ENCODE data around the gene ZNF384. TPM values are rescaled to one million over a fixed set of nuclear protein-coding genes. Genes with fewer than 3 reads are reported as not detected.

Gene ZNF384
- total and polyA plus RNA-seq, 10 of the 15 experiments (the other 5 are each of a cell fraction or from before 2014, with no cell fraction given) = 0.46 to 81.5 (median 30.5) TPM

DNA sequence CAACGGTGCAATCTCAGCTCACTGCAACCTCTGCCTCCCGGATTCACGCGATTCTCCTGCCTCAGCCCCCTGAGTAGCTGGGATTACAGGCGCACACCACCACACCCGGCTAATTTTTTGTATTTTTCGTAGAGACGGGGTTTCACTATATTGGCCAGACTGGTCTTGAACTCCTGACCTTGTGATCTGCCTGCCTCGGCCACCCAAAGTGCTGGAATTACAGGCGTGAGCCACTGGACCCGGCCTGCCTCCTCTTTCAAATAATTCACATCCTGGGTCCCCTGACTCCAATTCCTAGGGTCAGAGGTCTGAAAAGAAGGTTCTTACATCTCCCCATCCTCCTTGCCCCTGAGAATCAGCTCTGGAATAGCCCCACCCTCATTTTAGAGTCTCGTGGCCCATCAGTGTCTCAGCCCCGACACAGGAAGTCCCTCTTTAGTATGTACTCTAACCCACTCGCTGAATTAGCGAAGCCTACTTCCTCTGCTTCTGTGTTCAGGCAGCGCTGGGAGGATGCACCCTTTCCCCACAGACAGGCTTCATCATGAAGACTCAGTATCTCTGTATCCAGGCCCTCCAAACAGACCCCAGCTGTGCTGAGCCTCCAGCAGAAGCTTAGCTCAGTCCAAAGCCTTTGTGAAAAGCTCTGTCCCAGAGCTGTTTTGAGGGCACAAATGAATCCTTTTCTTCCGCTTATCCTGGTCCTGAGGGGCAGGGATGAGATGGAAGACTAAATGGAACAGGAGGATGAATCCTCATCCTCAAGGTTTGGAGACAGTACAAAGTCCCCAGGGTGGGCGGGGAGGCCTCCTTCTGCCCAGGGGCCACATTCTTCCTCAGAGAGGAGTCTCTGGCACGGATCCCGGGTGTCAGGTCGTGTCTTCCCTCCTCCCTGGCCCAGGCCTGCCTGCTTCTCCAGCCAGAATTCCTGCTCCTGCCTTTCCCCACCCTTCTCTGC lies 56.9 kb downstream of the ZNF384 start:
- Histone ChIP-seq H2AFZ (ENCODE audit: control insufficient read depth, low read depth, low read length) (peak overlapping the region; percentile 75), H3K9me3 (replicated peaks; ENCODE audit: control insufficient read depth, insufficient read depth, low read length) (no peaks in the 10 kb centered on the region), H3K79me2 (ENCODE audit: control insufficient read depth, insufficient read depth, low read length) (peaks cover 14% of the 10 kb centered on the region), H4K20me1 (ENCODE audit: control insufficient read depth, insufficient read depth) (no peaks in the 10 kb centered on the region), H3K4me3 (peak overlapping the region; percentile 57), H3K4me2 (ENCODE audit: control insufficient read depth, insufficient read depth) (peak overlapping the region; percentile 98), H3K27me3 (replicated peaks in 1 of 2; ENCODE audit: control insufficient read depth in 2 of 2, insufficient read depth in 2 of 2, low read length in 1 of 2) (no peaks in the 10 kb centered on the region), H3K4me1 (ENCODE audit: control insufficient read depth, insufficient read depth, low read length) (peaks cover 52% of the 10 kb centered on the region), H3K9ac (ENCODE audit: control insufficient read depth, insufficient read depth, low read length) (peak overlapping the region; percentile 81), H3K27ac (ENCODE audit: control insufficient read depth, insufficient read depth) (peak overlapping the region; percentile 90), H3K36me3 (ENCODE audit: control insufficient read depth in 2 of 2, insufficient read depth in 2 of 2, low read length in 1 of 2) (no peaks in the 10 kb centered on the region)
- in situ Hi-C loops (cut with MboI) = no loop called here
- ChIA-PET POLR2A (interaction anchor here (0.6 to 4.9 kb wide), 20 partner anchors 7 to 259 kb away, joined by 3 to 47 read pairs (median 3); partner anchors contain the start of genes ACRBP, COPS7A, MLF2 and NOP2), RAD21 (ENCODE audit: unreplicated experiment) (interaction anchor here (0.8 to 3.4 kb wide), 12 partner anchors 9 to 309 kb away, joined by 3 to 24 read pairs (median 4); partner anchors contain the start of gene MLF2), CTCF (interaction anchor here (1.2 to 4.4 kb wide), 14 partner anchors 11 to 167 kb away, joined by 3 to 22 read pairs (median 4); partner anchors contain the start of genes ACRBP, COPS7A and MLF2), SMC1A (ENCODE audit: uncharacterized antibody, unreplicated experiment) (interaction anchor here (0.9 to 4.5 kb wide), 12 partner anchors 9 to 121 kb away, joined by 3 to 23 read pairs (median 4); partner anchors contain the start of genes ACRBP, CHD4, MLF2 and ZNF384)
- FAIRE-seq (peak; percentile 89), DNase-seq (ENCODE audit: low read depth, low spot score) (peak; percentile 81), ATAC-seq (peak; percentile 78)
- 13% methylated on average over 18 of the region's 21 CpGs for WGBS (ENCODE audit: insufficient coverage, insufficient replicate concordance, low lambda C conversion rate, missing lambda C conversion rate)
- TSS peak; percentile 95 for BruUV-seq (replicated peaks)
- intact Hi-C loops (cut with micrococcal nuclease; ENCODE audit: unreplicated experiment) = loop anchor here (1.0 kb wide), 1 partner anchor 31 kb away; the partner anchor contains the start of gene ING4
- TF ChIP-seq, protein P1, sequence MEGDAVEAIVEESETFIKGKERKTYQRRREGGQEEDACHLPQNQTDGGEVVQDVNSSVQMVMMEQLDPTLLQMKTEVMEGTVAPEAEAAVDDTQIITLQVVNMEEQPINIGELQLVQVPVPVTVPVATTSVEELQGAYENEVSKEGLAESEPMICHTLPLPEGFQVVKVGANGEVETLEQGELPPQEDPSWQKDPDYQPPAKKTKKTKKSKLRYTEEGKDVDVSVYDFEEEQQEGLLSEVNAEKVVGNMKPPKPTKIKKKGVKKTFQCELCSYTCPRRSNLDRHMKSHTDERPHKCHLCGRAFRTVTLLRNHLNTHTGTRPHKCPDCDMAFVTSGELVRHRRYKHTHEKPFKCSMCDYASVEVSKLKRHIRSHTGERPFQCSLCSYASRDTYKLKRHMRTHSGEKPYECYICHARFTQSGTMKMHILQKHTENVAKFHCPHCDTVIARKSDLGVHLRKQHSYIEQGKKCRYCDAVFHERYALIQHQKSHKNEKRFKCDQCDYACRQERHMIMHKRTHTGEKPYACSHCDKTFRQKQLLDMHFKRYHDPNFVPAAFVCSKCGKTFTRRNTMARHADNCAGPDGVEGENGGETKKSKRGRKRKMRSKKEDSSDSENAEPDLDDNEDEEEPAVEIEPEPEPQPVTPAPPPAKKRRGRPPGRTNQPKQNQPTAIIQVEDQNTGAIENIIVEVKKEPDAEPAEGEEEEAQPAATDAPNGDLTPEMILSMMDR (IDR thresholded peaks at IDR 0.05 in 2 of 3, conservative IDR thresholded peaks at IDR 0.05 in 1 of 3; ENCODE audit: control insufficient read depth in 2 of 3, extremely low read depth in 1 of 3, insufficient read depth in 1 of 3, low read depth in 3 of 3, low read length in 3 of 3) = no peak
- no peak for TF ChIP-seq IRF4 (IDR thresholded peaks at IDR 0.05; ENCODE audit: low read depth, low read length)
- TF ChIP-seq RBBP5 (conservative IDR thresholded peaks at IDR 0.05) = no peak; the same call in 1 of the 2 replicates
- no peak for TF ChIP-seq CEBPB (IDR thresholded peaks at IDR 0.05; ENCODE audit: borderline replicate concordance in 1 of 2, low read depth in 2 of 2, low read length in 2 of 2)
- TF ChIP-seq SIX5 (IDR thresholded peaks at IDR 0.05; ENCODE audit: low read depth, low read length, severe bottlenecking) = no peak
- no peak for TF ChIP-seq NFIC (IDR thresholded peaks at IDR 0.05; ENCODE audit: low read depth, low read length)
- TF ChIP-seq SP1 (IDR thresholded peaks at IDR 0.05; ENCODE audit: low read depth, low read length) = no peak
- TF ChIP-seq NR2F1 (conservative IDR thresholded peaks at IDR 0.05) = peak; percentile 72
- TF ChIP-seq SRF (IDR thresholded peaks at IDR 0.05; ENCODE audit: low read depth in 2 of 2, low read length in 2 of 2) = peak; percentile 53 to 89; a peak in 3 of 4 replicates
- peak; percentile 84 for TF ChIP-seq POLR2AphosphoS5 (IDR thresholded peaks at IDR 0.05; ENCODE audit: low read length)
- 0 out of 2 replicates have a peak, but pooled peaks have one; percentile 34 for TF ChIP-seq GATAD2B (conservative IDR thresholded peaks at IDR 0.05; ENCODE audit: low read depth)
- TF ChIP-seq, protein P2, sequence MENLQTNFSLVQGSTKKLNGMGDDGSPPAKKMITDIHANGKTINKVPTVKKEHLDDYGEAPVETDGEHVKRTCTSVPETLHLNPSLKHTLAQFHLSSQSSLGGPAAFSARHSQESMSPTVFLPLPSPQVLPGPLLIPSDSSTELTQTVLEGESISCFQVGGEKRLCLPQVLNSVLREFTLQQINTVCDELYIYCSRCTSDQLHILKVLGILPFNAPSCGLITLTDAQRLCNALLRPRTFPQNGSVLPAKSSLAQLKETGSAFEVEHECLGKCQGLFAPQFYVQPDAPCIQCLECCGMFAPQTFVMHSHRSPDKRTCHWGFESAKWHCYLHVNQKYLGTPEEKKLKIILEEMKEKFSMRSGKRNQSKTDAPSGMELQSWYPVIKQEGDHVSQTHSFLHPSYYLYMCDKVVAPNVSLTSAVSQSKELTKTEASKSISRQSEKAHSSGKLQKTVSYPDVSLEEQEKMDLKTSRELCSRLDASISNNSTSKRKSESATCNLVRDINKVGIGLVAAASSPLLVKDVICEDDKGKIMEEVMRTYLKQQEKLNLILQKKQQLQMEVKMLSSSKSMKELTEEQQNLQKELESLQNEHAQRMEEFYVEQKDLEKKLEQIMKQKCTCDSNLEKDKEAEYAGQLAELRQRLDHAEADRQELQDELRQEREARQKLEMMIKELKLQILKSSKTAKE (IDR thresholded peaks at IDR 0.05; ENCODE audit: low read depth, poor library complexity, severe bottlenecking) = peak; percentile 45
- TF ChIP-seq BCL11A (IDR thresholded peaks at IDR 0.05; ENCODE audit: low read depth, low read length) = no peak
- TF ChIP-seq, protein P3, sequence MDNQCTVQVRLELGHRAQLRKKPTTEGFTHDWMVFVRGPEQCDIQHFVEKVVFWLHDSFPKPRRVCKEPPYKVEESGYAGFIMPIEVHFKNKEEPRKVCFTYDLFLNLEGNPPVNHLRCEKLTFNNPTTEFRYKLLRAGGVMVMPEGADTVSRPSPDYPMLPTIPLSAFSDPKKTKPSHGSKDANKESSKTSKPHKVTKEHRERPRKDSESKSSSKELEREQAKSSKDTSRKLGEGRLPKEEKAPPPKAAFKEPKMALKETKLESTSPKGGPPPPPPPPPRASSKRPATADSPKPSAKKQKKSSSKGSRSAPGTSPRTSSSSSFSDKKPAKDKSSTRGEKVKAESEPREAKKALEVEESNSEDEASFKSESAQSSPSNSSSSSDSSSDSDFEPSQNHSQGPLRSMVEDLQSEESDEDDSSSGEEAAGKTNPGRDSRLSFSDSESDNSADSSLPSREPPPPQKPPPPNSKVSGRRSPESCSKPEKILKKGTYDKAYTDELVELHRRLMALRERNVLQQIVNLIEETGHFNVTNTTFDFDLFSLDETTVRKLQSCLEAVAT (IDR thresholded peaks at IDR 0.05) = peak; percentile 18; the same call in 1 of the 2 replicates
- no peak for TF ChIP-seq MXI1 (IDR thresholded peaks at IDR 0.05; ENCODE audit: low read depth, low read length)
- peak; percentile 65; the same call in 1 of the 2 replicates for TF ChIP-seq POLR2AphosphoS2 (IDR thresholded peaks at IDR 0.05; ENCODE audit: low read depth, low read length)
- peak; percentile 22 for TF ChIP-seq SMAD1 (IDR thresholded peaks at IDR 0.05; ENCODE audit: low read depth, partially characterized antibody)
